SK-N-SH (cell line): ENCODE data around the gene C14orf132.

Experiments used
- EP300 ChIP-seq, 2 experiments: IDR thresholded peaks; 2 replicates each; pipeline versions ENCODE4 v1.4.0 to v1.6.1; 2012; ENCODE audit warnings: borderline replicate concordance in 1 of 2, low read depth in 1 of 2, low read length in 1 of 2
- EZH2phosphoT487 ChIP-seq: fragments of 200-600 bp; sonication (generic); IDR thresholded peaks from 2 replicates; pipeline ENCODE4 v1.6.1; 2017; ENCODE audit warnings: low read depth, mixed run types, mild to moderate bottlenecking, antibody characterized with exemption, moderate library complexity, borderline replicate concordance
- NRF1 ChIP-seq: IDR thresholded peaks from 2 replicates; pipeline ENCODE4 v1.6.1; 2012; ENCODE audit warnings: low read depth, mild to moderate bottlenecking, low read length
- POLR2AphosphoS5 ChIP-seq: IDR thresholded peaks from 2 replicates; pipeline ENCODE4 v1.6.1; 2012; ENCODE audit warnings: low read depth, low read length
- RXRA ChIP-seq: IDR thresholded peaks from 2 replicates; pipeline ENCODE4 v1.4.0; 2012; ENCODE audit warnings: low read depth, mild to moderate bottlenecking, borderline replicate concordance
- TCF12 ChIP-seq: IDR thresholded peaks from 2 replicates; pipeline ENCODE4 v1.4.0; 2012
- TF ChIP-seq, protein P1 (sequence below): fragments of 200-600 bp; sonication (generic); IDR thresholded peaks from 2 replicates; pipeline ENCODE4 v1.6.1; 2017; ENCODE audit warnings: antibody characterized with exemption, mild to moderate bottlenecking, moderate library complexity
- TF ChIP-seq, protein P2 (sequence below): IDR thresholded peaks from 2 replicates; pipeline ENCODE4 v1.6.1; 2012; ENCODE audit warnings: mild to moderate bottlenecking, low read depth, low read length, moderate library complexity

GRCh38 chr14:96064866-96065265 lies 25.7 kb downstream of the C14orf132 start:
- TF ChIP-seq NRF1 (no peak), EP300 (IDR thresholded peaks at IDR 0.05; ENCODE audit: borderline replicate concordance in 1 of 2, low read depth in 1 of 2, low read length in 1 of 2) (no peak), RXRA (no peak), TCF12 (no peak), POLR2AphosphoS5 (no peak), EZH2phosphoT487 (no peak)
- TF ChIP-seq, protein P1, sequence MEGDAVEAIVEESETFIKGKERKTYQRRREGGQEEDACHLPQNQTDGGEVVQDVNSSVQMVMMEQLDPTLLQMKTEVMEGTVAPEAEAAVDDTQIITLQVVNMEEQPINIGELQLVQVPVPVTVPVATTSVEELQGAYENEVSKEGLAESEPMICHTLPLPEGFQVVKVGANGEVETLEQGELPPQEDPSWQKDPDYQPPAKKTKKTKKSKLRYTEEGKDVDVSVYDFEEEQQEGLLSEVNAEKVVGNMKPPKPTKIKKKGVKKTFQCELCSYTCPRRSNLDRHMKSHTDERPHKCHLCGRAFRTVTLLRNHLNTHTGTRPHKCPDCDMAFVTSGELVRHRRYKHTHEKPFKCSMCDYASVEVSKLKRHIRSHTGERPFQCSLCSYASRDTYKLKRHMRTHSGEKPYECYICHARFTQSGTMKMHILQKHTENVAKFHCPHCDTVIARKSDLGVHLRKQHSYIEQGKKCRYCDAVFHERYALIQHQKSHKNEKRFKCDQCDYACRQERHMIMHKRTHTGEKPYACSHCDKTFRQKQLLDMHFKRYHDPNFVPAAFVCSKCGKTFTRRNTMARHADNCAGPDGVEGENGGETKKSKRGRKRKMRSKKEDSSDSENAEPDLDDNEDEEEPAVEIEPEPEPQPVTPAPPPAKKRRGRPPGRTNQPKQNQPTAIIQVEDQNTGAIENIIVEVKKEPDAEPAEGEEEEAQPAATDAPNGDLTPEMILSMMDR = no peak
- TF ChIP-seq, protein P2, sequence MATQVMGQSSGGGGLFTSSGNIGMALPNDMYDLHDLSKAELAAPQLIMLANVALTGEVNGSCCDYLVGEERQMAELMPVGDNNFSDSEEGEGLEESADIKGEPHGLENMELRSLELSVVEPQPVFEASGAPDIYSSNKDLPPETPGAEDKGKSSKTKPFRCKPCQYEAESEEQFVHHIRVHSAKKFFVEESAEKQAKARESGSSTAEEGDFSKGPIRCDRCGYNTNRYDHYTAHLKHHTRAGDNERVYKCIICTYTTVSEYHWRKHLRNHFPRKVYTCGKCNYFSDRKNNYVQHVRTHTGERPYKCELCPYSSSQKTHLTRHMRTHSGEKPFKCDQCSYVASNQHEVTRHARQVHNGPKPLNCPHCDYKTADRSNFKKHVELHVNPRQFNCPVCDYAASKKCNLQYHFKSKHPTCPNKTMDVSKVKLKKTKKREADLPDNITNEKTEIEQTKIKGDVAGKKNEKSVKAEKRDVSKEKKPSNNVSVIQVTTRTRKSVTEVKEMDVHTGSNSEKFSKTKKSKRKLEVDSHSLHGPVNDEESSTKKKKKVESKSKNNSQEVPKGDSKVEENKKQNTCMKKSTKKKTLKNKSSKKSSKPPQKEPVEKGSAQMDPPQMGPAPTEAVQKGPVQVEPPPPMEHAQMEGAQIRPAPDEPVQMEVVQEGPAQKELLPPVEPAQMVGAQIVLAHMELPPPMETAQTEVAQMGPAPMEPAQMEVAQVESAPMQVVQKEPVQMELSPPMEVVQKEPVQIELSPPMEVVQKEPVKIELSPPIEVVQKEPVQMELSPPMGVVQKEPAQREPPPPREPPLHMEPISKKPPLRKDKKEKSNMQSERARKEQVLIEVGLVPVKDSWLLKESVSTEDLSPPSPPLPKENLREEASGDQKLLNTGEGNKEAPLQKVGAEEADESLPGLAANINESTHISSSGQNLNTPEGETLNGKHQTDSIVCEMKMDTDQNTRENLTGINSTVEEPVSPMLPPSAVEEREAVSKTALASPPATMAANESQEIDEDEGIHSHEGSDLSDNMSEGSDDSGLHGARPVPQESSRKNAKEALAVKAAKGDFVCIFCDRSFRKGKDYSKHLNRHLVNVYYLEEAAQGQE = no peak
